Liver (tissue), 9 donors: Measurements from ENCODE around the gene SYT14. TPM values are rescaled to one million over a fixed set of nuclear protein-coding genes. Genes with fewer than 3 reads are reported as not detected.

Experiments used
- DNase-seq: peaks from one replicate; pipeline ENCODE4 v3.0.0-alpha.2; 2017; ENCODE audit warnings: low spot score
- H3K27ac ChIP-seq, 2 donors: one replicate each; pipeline ENCODE4 v1.7.0; 2013; ENCODE audit warnings: inconsistent platforms in 2 of 2, low read length in 2 of 2, control low read depth in 1 of 2, low read depth in 1 of 2, mild to moderate bottlenecking in 1 of 2
- H3K27me3 ChIP-seq, 4 donors: one replicate each; pipeline versions ENCODE4 v1.6.1 to v1.7.0; 2013; ENCODE audit warnings: low read length in 3 of 4, inconsistent platforms in 1 of 4, mild to moderate bottlenecking in 1 of 4, moderate library complexity in 1 of 4; ENCODE audit not compliant: control insufficient read depth in 4 of 4, insufficient read depth in 4 of 4
- H3K36me3 ChIP-seq, 4 donors: one replicate each; pipeline versions ENCODE4 v1.6.1 to v1.7.0; 2013; ENCODE audit warnings: low read length in 3 of 4, mild to moderate bottlenecking in 3 of 4, low read depth in 1 of 4, moderate library complexity in 1 of 4; ENCODE audit not compliant: control insufficient read depth in 4 of 4, insufficient read depth in 3 of 4
- H3K4me1 ChIP-seq, 4 donors: one replicate each; pipeline versions ENCODE4 v1.6.1 to v1.7.0; 2013; ENCODE audit warnings: low read length in 3 of 4, mild to moderate bottlenecking in 3 of 4, moderate library complexity in 1 of 4; ENCODE audit not compliant: control insufficient read depth in 4 of 4, insufficient read depth in 4 of 4
- H3K4me3 ChIP-seq, 3 donors: one replicate each; pipeline versions ENCODE4 v1.6.1 to v1.7.0; 2013; ENCODE audit warnings: low read length in 3 of 3, control low read depth in 1 of 3, low read depth in 1 of 3, mild to moderate bottlenecking in 1 of 3
- H3K9ac ChIP-seq, 2 donors: one replicate each; pipeline ENCODE4 v1.7.0; 2013; ENCODE audit warnings: low read length in 2 of 2, mild to moderate bottlenecking in 2 of 2, moderate library complexity in 2 of 2, control low read depth in 1 of 2, low read depth in 1 of 2
- H3K9me3 ChIP-seq, 4 donors: one replicate each; pipeline versions ENCODE4 v1.6.1 to v1.7.0; 2013; ENCODE audit warnings: low read length in 3 of 4; ENCODE audit not compliant: control insufficient read depth in 4 of 4
- ATF3 ChIP-seq: IDR thresholded peaks from 2 replicates; pipeline ENCODE4 v1.6.1; 2016; ENCODE audit warnings: antibody characterized with exemption
- CTCF ChIP-seq: fragments of 150-350 bp; IDR thresholded peaks from 2 replicates; pipeline ENCODE4 v1.5.1; 2017; ENCODE audit warnings: improper control_type of control experiment, low read depth, low read length; ENCODE audit not compliant: missing input control
- EGR1 ChIP-seq, 2 donors: IDR thresholded peaks; 2 replicates each; pipeline ENCODE4 v1.6.1; 2016 to 2018; ENCODE audit warnings: antibody characterized with exemption in 2 of 2, low read depth in 2 of 2
- FOXA1 ChIP-seq: IDR thresholded peaks from 2 replicates; pipeline ENCODE4 v1.6.1; 2016; ENCODE audit warnings: antibody characterized with exemption
- FOXA2 ChIP-seq: IDR thresholded peaks from 2 replicates; pipeline ENCODE4 v1.6.1; 2016; ENCODE audit warnings: antibody characterized with exemption
- GABPA ChIP-seq, 2 donors: IDR thresholded peaks in 1 of 2; conservative IDR thresholded peaks in 1 of 2; 2 replicates each; pipeline ENCODE4 v1.6.1; 2016; ENCODE audit warnings: antibody characterized with exemption in 2 of 2, mild to moderate bottlenecking in 1 of 2, moderate library complexity in 1 of 2
- HNF4A ChIP-seq, 2 donors: conservative IDR thresholded peaks; 2 replicates each; pipeline ENCODE4 v1.6.1; 2016; ENCODE audit warnings: antibody characterized with exemption in 2 of 2, mild to moderate bottlenecking in 2 of 2
- HNF4G ChIP-seq: IDR thresholded peaks from 2 replicates; pipeline ENCODE4 v1.6.1; 2016; ENCODE audit warnings: antibody characterized with exemption
- JUND ChIP-seq, 2 donors: IDR thresholded peaks; 2 replicates each; pipeline ENCODE4 v1.6.1; 2016; ENCODE audit warnings: antibody characterized with exemption in 2 of 2
- MAX ChIP-seq: IDR thresholded peaks from 2 replicates; pipeline ENCODE4 v1.6.1; 2016; ENCODE audit warnings: antibody characterized with exemption
- NR2F2 ChIP-seq: IDR thresholded peaks from 2 replicates; pipeline ENCODE4 v1.6.1; 2016; ENCODE audit warnings: antibody characterized with exemption
- RAD21 ChIP-seq, 2 donors: IDR thresholded peaks; 2 replicates each; pipeline ENCODE4 v1.6.1; 2016; ENCODE audit warnings: antibody characterized with exemption in 2 of 2, mild to moderate bottlenecking in 2 of 2
- REST ChIP-seq: IDR thresholded peaks from 2 replicates; pipeline ENCODE4 v1.6.1; 2016; ENCODE audit warnings: antibody characterized with exemption, mild to moderate bottlenecking
- RXRA ChIP-seq, 2 donors: IDR thresholded peaks; 2 replicates each; pipeline ENCODE4 v1.6.1; 2017 to 2018; ENCODE audit warnings: antibody characterized with exemption in 2 of 2, mild to moderate bottlenecking in 1 of 2
- SP1 ChIP-seq: IDR thresholded peaks from 2 replicates; pipeline ENCODE4 v1.6.1; 2018; ENCODE audit warnings: antibody characterized with exemption, mild to moderate bottlenecking
- TAF1 ChIP-seq: conservative IDR thresholded peaks from 2 replicates; pipeline ENCODE4 v1.6.1; 2016; ENCODE audit warnings: antibody characterized with exemption, mild to moderate bottlenecking
- YY1 ChIP-seq: IDR thresholded peaks from 2 replicates; pipeline ENCODE4 v1.6.1; 2016; ENCODE audit warnings: antibody characterized with exemption, mild to moderate bottlenecking
- ZBTB33 ChIP-seq: IDR thresholded peaks from 2 replicates; pipeline ENCODE4 v1.6.1; 2016; ENCODE audit warnings: antibody characterized with exemption
- polyA plus RNA-seq, 2 donors: library from polyadenylated mRNA; stranded (reverse) in 1 of 2; unstranded in 1 of 2; fragments of 200-250 nt in 1 of 2; fragments of >200 nt in 1 of 2; fragmentation: Nextera tagmentation in 1 of 2; extraction: Ambion mirVana in 1 of 2; gene quantifications; one replicate each; pipeline versions ENCODE4 v1.2.1 to v1.2.3, GENCODE V29; 2013 to 2015
- total RNA-seq, 2 donors: library from RNA; depleted of rRNA; stranded (reverse); fragments of >200 nt; gene quantifications; one replicate each; pipeline ENCODE4 v1.2.3, GENCODE V29; 2014
- donor health status: healthy.
- donor health status: healthy.
- donor health status: healthy.
- donor health status: healthy.
- donor health status: healthy.

SYT14 gene
- total and polyA plus RNA-seq, 4 donors = not detected

- TF ChIP-seq JUND (IDR thresholded peaks at IDR 0.05) = no peak
Measured at GRCh38 chr1:209920844-209921243, 17.2 kb upstream of the SYT14 start (continued).

GRCh38 chr1:209924390-209924789 is 13.6 kb upstream of the SYT14 start:
- DNase-seq = no peak
- TF ChIP-seq ATF3 = no peak
- no peak for TF ChIP-seq YY1
- TF ChIP-seq MAX = no peak
- no peak for TF ChIP-seq FOXA2
- no peak for TF ChIP-seq HNF4G
- no peak for TF ChIP-seq NR2F2
- no peak for TF ChIP-seq RAD21 (IDR thresholded peaks at IDR 0.05)
- no peak for TF ChIP-seq CTCF
- no peak for TF ChIP-seq EGR1 (IDR thresholded peaks at IDR 0.05; ENCODE audit: low read depth in 2 of 2)
- no peak for TF ChIP-seq RXRA (IDR thresholded peaks at IDR 0.05)
- no peak for TF ChIP-seq REST
- TF ChIP-seq HNF4A (conservative IDR thresholded peaks at IDR 0.05) = no peak
- TF ChIP-seq TAF1 = no peak
- no peak for TF ChIP-seq JUND (IDR thresholded peaks at IDR 0.05)
- TF ChIP-seq GABPA (IDR thresholded peaks at IDR 0.05 in 1 of 2, conservative IDR thresholded peaks at IDR 0.05 in 1 of 2) = no peak
- TF ChIP-seq ZBTB33 = no peak
- TF ChIP-seq FOXA1 = no peak
- no peak for TF ChIP-seq SP1
- Histone ChIP-seq H3K9ac (no peak overlapping the region), H3K36me3 (no peaks in the 10 kb centered on the region), H3K4me1 (no peaks in the 10 kb centered on the region), H3K4me3 (no peak overlapping the region), H3K9me3 (peaks cover 0 to 2% (median 0%) of the 10 kb centered on the region in 4 donors), H3K27me3 (no peaks in the 10 kb centered on the region), H3K27ac (no peak overlapping the region)
